NCI-H345 treated with DMSO at 0.1 percent for 48 hours (cell line): ENCODE results near the gene ENGASE.

Experiments used
- DNase-seq: peaks from one replicate; lab custom pipeline; 2025; ENCODE audit not compliant: unreplicated experiment; lab: John Stamatoyannopoulos, UW

Gene ENGASE

DNA sequence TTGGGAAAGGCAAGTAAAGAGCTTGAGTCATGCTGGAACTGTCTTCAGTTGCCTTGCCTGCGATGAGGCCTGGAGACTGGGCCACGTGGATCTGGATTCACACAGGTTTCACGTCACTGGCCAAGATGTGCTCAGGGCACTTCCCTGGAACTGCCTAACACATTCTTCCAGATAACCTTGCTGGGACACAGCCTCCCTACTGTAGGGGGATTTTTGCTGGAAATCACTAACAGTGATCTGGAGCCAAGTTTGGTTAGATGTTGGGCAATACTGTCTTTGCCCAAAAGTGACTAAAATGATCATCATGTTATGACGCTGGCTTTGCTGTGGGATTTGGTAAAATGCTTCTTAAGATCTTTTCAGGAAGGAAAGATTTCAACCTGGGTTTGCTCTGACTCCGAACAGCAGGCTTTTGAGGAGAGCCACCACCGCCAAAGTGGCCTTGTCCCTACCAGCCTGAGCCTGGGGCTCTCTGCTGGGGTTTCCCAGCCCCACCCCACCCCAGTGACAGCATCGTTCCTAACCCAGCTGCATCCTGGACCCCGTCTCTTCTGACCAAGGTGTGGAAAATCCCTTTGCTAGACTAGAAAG lies 36.0 kb upstream of the ENGASE start:
- no peak for DNase-seq

GRCh38 chr17:79039171-79039570 lies 35.5 kb upstream of the ENGASE start:
- DNase-seq, result no peak

GRCh38 chr17:79039886-79040285 lies 34.7 kb upstream of the ENGASE start:
- no peak for DNase-seq

GRCh38 chr17:79041041-79041570 lies 33.5 kb upstream of the ENGASE start:
- DNase-seq, result no peak

DNA sequence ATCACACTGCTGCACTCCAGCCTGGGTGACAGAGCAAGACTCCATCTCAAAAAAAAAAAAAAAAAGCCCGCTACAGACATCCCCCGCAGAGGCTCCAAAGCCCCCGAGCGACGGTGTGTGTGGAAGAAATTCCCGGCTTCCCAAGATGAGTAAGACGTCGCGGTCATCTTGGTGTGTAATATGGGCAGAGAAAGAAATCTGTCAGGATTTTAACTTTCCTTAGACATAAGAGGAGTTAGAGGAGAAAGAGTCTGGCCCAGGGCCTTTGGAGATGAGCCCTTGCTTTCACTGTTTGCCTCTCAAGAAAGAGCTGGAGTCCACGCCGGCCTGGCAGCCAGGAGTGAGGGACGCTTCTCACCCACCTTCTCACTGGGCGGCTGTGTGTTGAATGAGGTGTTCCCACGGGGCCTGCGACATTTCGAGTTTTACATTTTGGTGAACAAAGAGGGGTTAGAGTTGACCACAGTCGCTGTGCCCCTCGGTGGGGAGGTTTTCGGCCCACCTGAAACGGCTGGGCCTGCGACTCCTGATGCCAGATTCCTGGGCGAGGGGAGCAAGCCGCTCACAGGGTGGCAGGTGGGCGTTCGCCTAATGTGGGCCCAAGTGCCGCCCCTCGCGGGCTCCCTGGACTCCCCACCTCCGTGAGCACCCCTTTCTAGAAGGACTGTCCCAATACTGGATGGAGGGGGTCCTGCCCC lies 32.8 kb upstream of the ENGASE start:
- no peak for DNase-seq

DNA sequence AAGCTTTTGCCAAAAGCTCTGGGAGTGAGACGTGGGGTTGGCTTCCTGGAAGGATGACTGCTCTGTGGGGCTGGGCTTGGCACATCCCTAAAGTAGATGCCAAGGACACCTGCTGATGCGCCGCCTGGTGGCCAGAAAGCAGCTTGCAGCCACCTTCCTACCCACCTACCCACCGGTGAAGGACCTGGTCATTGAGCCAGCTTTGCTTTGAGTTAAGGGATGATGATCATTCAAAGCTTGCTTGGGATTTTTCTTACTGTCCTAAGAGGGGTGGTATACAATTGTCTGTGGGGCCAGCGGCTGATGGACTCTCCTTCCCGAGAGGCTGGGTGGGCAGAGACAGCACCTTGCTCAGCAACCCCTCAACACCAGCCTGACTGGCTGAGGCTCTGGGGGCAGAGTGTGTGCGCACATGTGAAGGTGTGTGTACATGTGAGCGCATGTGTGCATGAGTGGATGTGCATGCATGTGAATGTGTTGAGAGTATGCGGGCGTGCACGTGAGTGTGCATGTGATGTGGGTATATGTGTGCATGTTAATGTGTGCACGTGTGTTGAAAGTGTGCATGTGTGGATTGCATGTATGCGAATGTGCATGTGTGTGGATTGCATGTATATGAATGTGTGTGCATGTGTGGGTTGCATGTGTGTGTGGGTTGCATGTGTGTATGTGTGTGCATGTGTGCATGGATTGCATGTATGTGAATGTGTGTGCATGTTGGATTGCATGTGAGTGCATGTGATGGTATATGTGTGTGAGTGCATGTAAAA lies 32.0 kb upstream of the ENGASE start:
- DNase-seq, result peak; percentile 54

GRCh38 chr17:79043191-79043930 lies 31.3 kb upstream of the ENGASE start:
- DNase-seq, result no peak

DNA sequence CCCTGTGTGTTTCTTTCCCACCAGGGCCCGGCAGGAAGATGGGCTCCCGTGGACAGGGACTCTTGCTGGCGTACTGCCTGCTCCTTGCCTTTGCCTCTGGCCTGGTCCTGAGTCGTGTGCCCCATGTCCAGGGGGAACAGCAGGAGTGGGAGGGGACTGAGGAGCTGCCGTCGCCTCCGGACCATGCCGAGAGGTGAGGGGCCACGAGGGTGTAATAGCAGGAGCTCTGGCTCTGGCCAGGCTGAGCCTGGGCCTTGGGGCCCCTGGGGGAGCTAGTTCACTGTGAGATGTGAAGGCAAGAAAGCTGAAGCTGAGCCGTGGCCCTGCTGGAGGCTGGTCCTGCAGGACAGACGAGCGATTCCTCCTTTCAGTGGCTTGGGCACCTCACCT lies 30.7 kb upstream of the ENGASE start:
- no peak for DNase-seq

- no peak for DNase-seq
Observed at GRCh38 chr17:79044462-79044861, 30.2 kb upstream of the ENGASE start.

DNA sequence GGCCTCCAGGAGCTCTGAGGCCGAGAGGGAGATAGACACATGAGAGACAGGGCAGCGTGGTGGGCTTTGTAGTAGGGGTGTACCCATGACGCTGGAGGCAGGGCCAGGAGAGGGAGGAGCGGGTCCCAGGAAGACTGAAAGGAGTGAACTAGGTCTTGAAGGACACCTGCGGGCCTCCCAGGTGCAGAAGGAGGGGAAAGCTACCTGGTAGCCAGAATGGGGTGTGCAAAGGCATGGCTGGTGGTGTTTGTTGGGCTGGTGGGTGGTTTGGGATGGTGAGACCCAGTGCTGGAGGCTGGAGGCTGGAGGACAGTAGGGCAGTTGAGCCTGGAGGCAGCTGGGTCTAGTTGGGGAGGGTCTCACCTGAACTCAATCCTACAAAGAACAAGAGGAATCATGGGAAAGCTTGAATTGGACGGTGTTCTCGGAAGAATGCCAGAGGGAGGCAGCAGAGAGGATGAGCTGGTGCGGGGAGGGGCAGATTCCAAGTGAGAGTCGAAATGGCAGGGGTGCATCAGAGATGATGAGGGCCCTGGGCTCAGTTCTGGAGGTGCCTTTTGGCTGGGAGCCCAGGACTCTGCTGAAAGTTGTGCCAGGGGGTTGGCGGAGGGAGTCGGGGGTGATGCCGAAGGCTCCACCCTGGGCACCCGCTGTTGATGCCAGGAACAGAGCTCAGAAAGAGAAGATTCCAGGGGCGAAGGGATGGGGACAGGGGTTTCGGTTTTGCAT lies 29.5 kb upstream of the ENGASE start:
- no peak for DNase-seq

GRCh38 chr17:79045842-79046196 lies 28.8 kb upstream of the ENGASE start:
- peak; percentile 84 for DNase-seq

GRCh38 chr17:79046197-79046915 lies 28.3 kb upstream of the ENGASE start:
- DNase-seq, result no peak

DNA sequence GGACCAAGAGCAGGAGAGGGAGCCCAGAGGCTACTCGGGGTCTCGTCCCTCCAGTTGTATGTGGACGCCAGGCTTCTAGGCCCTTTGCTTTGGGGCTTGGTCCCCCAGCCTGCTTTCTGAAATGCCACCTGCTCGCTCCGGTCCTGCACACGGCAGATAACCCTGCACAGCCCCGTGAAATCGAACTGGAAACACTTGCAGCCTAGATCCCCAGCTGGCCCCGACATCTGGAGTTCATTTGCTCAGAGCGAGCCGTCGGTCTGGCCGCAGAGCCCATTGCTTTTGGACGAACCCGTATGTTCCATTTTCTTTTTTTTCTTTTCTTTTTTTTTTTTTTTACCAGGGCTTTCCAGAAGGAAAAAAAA lies 27.7 kb upstream of the ENGASE start:
- DNase-seq, result no peak

- no peak for DNase-seq
Observed at GRCh38 chr17:79047291-79047920, 27.2 kb upstream of the ENGASE start.

DNA sequence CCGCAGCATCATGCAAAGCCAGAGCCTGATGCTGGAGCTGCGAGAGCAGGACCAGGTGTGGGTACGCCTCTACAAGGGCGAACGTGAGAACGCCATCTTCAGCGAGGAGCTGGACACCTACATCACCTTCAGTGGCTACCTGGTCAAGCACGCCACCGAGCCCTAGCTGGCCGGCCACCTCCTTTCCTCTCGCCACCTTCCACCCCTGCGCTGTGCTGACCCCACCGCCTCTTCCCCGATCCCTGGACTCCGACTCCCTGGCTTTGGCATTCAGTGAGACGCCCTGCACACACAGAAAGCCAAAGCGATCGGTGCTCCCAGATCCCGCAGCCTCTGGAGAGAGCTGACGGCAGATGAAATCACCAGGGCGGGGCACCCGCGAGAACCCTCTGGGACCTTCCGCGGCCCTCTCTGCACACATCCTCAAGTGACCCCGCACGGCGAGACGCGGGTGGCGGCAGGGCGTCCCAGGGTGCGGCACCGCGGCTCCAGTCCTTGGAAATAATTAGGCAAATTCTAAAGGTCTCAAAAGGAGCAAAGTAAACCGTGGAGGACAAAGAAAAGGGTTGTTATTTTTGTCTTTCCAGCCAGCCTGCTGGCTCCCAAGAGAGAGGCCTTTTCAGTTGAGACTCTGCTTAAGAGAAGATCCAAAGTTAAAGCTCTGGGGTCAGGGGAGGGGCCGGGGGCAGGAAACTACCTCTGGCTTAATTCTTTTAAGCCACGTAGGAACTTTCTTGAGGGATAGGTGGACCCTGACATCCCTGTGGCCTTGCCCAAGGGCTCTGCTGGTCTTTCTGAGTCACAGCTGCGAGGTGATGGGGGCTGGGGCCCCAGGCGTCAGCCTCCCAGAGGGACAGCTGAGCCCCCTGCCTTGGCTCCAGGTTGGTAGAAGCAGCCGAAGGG lies 26.4 kb upstream of the ENGASE start:
- no peak for DNase-seq

- no peak for DNase-seq
Observed at GRCh38 chr17:79048826-79049755, 25.5 kb upstream of the ENGASE start.

DNA sequence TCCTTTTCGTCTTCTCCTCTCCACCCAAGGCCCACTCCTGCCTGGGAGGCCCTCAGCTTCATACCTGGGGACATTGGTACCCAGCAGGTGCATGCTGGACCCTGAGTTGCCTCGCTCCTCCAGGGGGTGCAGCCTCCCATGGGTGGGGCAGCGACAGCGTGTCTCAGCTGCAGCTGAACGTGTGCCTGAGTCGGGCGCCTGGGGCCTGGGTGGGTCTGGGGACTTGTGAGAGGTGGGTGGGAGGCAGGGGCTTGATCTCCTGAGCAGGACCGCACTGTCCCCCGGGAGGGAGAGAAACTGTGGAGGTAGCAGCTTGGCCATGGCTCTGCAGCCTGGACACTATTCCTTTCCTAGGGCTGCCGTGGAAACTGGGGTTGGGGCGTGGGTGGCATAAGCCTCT lies 24.8 kb upstream of the ENGASE start:
- DNase-seq, result no peak

DNA sequence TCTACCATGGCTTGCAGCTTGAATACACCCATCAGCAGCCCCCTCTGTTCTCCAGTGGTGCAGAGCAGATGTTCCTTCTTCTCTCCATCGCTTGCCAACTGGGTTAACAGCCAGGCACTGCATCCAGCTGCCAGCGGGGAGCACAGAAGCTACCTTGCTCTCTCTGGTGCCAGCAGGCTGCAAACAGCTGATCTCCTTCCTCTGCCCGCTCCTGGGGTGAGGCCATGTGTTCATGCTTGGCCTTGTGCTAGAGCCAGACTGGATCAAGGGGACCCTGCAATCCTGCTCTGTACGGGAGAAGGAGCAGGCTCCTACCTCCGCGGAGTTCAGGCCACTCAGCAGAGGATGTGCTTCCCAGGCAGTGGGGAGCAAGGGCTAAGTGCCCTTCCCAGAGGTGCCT lies 24.1 kb upstream of the ENGASE start:
- DNase-seq, result no peak
